OCI-LY7 (cell line): Measurements from ENCODE around the gene MAP10. TPM values are rescaled to one million over a fixed set of nuclear protein-coding genes. Genes with fewer than 3 reads are reported as not detected.

ENCODE experiments used
- BruUV-seq: library from RNA; stranded (reverse); fragments of 400-500 nt; replicated peaks from 2 replicates; lab custom pipeline; 2021; lab: Mats Ljungman, UMichigan
- CTCF ChIA-PET: fragments of 300-600 bp; sonication (Branson Sonifier 250); formaldehyde crosslinking; loops from one replicate; lab custom pipeline; 2022; ENCODE audit warnings: antibody characterized with exemption; ENCODE audit not compliant: unreplicated experiment; lab: Charles Lee
- POLR2A ChIA-PET: fragments of 300-600 bp; sonication (Branson Sonifier 250); formaldehyde crosslinking; loops from one replicate; lab custom pipeline; 2022; ENCODE audit warnings: antibody characterized with exemption; lab: Charles Lee
- DNase-seq: peaks from one replicate; pipeline ENCODE4 v3.0.0-alpha.2; 2015; ENCODE audit warnings: low spot score
- H2AFZ ChIP-seq: fragments of 200-600 bp; sonication (generic), shearing (Covaris generic); 2 replicates; pipeline ENCODE4 v1.6.1; 2014; ENCODE audit warnings: mild to moderate bottlenecking, antibody characterized with exemption, low read length, moderate library complexity
- H3K27ac ChIP-seq: fragments of 200-600 bp; sonication (generic); 2 replicates; pipeline ENCODE4 v1.5.1; 2014; ENCODE audit warnings: mixed run types, low read depth, mild to moderate bottlenecking, moderate library complexity, low read length, inconsistent platforms; ENCODE audit not compliant: poor library complexity, severe bottlenecking
- H3K36me3 ChIP-seq: fragments of 200-600 bp; sonication (generic); 2 replicates; pipeline ENCODE4 v1.6.1; 2014; ENCODE audit warnings: mild to moderate bottlenecking, antibody characterized with exemption, low read length, moderate library complexity, mixed read lengths; ENCODE audit not compliant: insufficient read depth
- H3K4me1 ChIP-seq: fragments of 200-600 bp; sonication (generic); 2 replicates; pipeline ENCODE4 v1.5.1; 2014; ENCODE audit warnings: mild to moderate bottlenecking, low read length; ENCODE audit not compliant: insufficient read depth, poor library complexity, severe bottlenecking
- H3K4me2 ChIP-seq: fragments of 200-600 bp; sonication (generic); 2 replicates; pipeline ENCODE4 v1.6.1; 2014; ENCODE audit warnings: mild to moderate bottlenecking, low read length
- H3K4me3 ChIP-seq: fragments of 200-600 bp; sonication (generic); 2 replicates; pipeline ENCODE4 v1.5.1; 2014; ENCODE audit warnings: mild to moderate bottlenecking, low read depth, low read length; ENCODE audit not compliant: poor library complexity, severe bottlenecking
- H3K79me2 ChIP-seq: fragments of 200-600 bp; sonication (generic); 2 replicates; pipeline ENCODE4 v1.6.1; 2016; ENCODE audit warnings: low read depth, mild to moderate bottlenecking, low read length, moderate library complexity, mixed read lengths; ENCODE audit not compliant: insufficient read depth
- H3K9me2 ChIP-seq: fragments of 200-600 bp; sonication (generic); 2 replicates; pipeline ENCODE4 v1.6.1; 2016; ENCODE audit warnings: mild to moderate bottlenecking, low read length, mixed read lengths; ENCODE audit not compliant: insufficient read depth
- H3K9me3 ChIP-seq: fragments of 200-600 bp; sonication (generic); 2 replicates; pipeline ENCODE4 v1.6.1; 2014; ENCODE audit warnings: mild to moderate bottlenecking, mixed run types, low read length, mixed read lengths
- H4K20me1 ChIP-seq: fragments of 200-600 bp; sonication (generic); 2 replicates; pipeline ENCODE4 v1.6.1; 2014; ENCODE audit warnings: mild to moderate bottlenecking, antibody characterized with exemption, low read length, moderate library complexity, mixed read lengths; ENCODE audit not compliant: insufficient read depth
- EZH2phosphoT487 ChIP-seq: fragments of 200-600 bp; sonication (generic); IDR thresholded peaks from 2 replicates; pipeline ENCODE4 v1.6.1; 2018; ENCODE audit warnings: low read depth, borderline replicate concordance, mild to moderate bottlenecking, mixed run types, antibody characterized with exemption, low read length, moderate library complexity, mixed read lengths
- intact Hi-C: fragments of 100-400 bp; cut with micrococcal nuclease; formaldehyde crosslinking; loops from one replicate; pipeline ENCODE4 v1.10.0; 2022; ENCODE audit not compliant: unreplicated experiment
- total RNA-seq, 2 experiments: library from RNA; depleted of rRNA in 1 of 2; stranded (reverse); fragments of >200 nt in 1 of 2; shearing (Covaris generic) in 1 of 2; gene quantifications; 2 replicates each; pipeline ENCODE4 v1.2.3, GENCODE V29; 2014 to 2022
- TF ChIP-seq, protein P1 (sequence below): fragments of 200-600 bp; sonication (generic); conservative IDR thresholded peaks from 2 replicates; pipeline ENCODE4 v1.5.1; 2014; ENCODE audit warnings: mild to moderate bottlenecking, antibody characterized with exemption, low read length, moderate library complexity, mixed read lengths

The MAP10 gene
- total RNA-seq, 2 experiments from 2014 or later: 1.6 to 4.9 TPM

DNA sequence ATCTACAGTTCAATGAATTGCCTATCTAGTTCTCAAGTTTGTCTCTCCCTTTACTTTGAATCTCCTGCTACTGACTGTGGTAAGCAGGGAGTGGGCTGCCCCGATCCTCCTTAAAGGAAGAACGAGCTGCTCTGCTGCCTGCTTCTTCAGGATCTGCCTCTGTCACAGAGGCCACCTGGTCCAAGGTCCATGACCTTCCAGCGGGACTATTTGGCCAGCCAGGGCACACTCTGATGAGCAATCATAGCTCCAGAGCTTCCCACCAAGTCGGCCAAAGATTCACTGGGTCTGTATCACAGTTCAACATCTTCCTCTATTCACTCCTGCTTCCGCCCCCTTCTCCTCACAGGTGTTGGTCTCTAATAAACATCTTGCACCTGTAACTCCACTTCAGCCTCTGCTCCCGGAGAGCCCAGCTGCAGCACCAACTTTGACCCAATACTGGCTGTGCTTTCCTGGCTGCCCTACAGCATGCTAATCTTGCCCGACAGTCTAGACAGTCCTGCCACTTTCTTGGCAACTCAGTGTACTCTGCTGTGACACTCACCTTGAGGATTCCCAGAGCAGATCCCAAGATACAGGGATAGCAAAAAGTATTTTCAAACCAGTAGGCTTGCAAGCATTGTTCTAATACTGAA is 16.9 kb upstream of the MAP10 start:
- H3K9me3 ChIP-seq: no peaks in the 10 kb centered on the region
- H4K20me1 ChIP-seq: no peaks in the 10 kb centered on the region
- H3K4me2 ChIP-seq: no peak overlapping the region
- no peaks in the 10 kb centered on the region for H3K4me1 ChIP-seq
- H3K36me3 ChIP-seq: no peaks in the 10 kb centered on the region
- no peak overlapping the region for H3K4me3 ChIP-seq
- ChIA-PET POLR2A (no interaction called here), CTCF (no interaction called here)
- no peak for DNase-seq
- H3K9me2 ChIP-seq: no peaks in the 10 kb centered on the region
- intact Hi-C loops: no loop called here
- no peak overlapping the region for H2AFZ ChIP-seq
- no TSS peak for BruUV-seq
- H3K79me2 ChIP-seq: no peaks in the 10 kb centered on the region
- H3K27ac ChIP-seq: no peak overlapping the region
- TF ChIP-seq, protein P1, sequence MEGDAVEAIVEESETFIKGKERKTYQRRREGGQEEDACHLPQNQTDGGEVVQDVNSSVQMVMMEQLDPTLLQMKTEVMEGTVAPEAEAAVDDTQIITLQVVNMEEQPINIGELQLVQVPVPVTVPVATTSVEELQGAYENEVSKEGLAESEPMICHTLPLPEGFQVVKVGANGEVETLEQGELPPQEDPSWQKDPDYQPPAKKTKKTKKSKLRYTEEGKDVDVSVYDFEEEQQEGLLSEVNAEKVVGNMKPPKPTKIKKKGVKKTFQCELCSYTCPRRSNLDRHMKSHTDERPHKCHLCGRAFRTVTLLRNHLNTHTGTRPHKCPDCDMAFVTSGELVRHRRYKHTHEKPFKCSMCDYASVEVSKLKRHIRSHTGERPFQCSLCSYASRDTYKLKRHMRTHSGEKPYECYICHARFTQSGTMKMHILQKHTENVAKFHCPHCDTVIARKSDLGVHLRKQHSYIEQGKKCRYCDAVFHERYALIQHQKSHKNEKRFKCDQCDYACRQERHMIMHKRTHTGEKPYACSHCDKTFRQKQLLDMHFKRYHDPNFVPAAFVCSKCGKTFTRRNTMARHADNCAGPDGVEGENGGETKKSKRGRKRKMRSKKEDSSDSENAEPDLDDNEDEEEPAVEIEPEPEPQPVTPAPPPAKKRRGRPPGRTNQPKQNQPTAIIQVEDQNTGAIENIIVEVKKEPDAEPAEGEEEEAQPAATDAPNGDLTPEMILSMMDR: no peak
- TF ChIP-seq EZH2phosphoT487: no peak

DNA sequence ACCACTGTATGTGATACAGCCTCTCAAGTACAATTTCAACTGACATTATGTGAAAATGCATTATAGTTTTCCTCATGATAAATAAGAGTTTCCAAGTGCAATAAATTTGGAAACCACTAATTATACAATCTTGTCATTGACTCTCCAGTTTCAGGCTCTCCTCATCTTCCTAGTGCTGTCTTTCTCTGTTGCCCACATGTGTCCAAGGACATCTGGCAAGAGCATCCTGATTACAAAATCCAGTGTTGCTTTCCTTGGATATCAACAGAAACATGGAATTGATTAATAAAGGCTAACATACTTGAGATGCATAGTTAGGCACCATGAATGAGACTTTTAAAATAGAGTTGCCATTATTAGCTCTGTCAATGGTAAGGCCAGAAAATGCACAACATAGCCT is 15.6 kb upstream of the MAP10 start:
- no peaks in the 10 kb centered on the region for H4K20me1 ChIP-seq
- no peaks in the 10 kb centered on the region for H3K9me2 ChIP-seq
- no peaks in the 10 kb centered on the region for H3K9me3 ChIP-seq
- ChIA-PET POLR2A (no interaction called here), CTCF (no interaction called here)
- no peak overlapping the region for H3K4me3 ChIP-seq
- no peak overlapping the region for H3K27ac ChIP-seq
- H3K4me1 ChIP-seq: no peaks in the 10 kb centered on the region
- no peak overlapping the region for H2AFZ ChIP-seq
- TF ChIP-seq, protein P1: no peak
- TF ChIP-seq EZH2phosphoT487: no peak
- H3K79me2 ChIP-seq: no peaks in the 10 kb centered on the region
- intact Hi-C loops: no loop called here
- BruUV-seq: no TSS peak
- H3K4me2 ChIP-seq: no peak overlapping the region
- H3K36me3 ChIP-seq: no peaks in the 10 kb centered on the region
- no peak for DNase-seq

DNA sequence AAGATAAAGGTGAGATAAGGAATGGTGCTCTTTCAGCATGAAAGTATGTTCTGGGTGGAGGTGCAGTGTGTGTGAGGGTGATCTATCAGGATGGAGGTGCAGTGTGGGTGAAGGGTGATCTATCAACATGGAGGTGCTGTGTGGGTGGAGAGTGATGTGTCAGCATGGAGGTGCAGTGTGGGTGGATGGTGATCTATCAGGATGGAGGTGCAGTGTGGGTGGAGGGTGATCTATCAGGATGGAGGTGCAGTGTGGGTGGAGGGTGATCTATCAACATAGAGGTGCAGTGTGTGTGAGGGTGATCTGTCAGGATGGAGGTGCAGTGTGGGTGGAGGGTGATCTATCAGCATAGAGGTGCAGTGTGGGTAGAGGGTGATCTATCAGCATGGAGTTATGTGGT is 12.3 kb upstream of the MAP10 start:
- TF ChIP-seq EZH2phosphoT487: no peak
- TF ChIP-seq, protein P1: no peak
- no peak for DNase-seq

More for the DNA sequence above, 12.3 kb upstream of the MAP10 start:
- CTCF ChIA-PET: no interaction called here
- H3K36me3 ChIP-seq: no peaks in the 10 kb centered on the region
- H3K9me3 ChIP-seq: no peaks in the 10 kb centered on the region
- no peak overlapping the region for H3K4me2 ChIP-seq
- H3K79me2 ChIP-seq: no peaks in the 10 kb centered on the region
- H3K9me2 ChIP-seq: no peaks in the 10 kb centered on the region
- H2AFZ ChIP-seq: no peak overlapping the region
- no peaks in the 10 kb centered on the region for H4K20me1 ChIP-seq
- H3K4me1 ChIP-seq: no peaks in the 10 kb centered on the region
- no peak overlapping the region for H3K4me3 ChIP-seq
- no TSS peak for BruUV-seq
- H3K27ac ChIP-seq: no peak overlapping the region
- POLR2A ChIA-PET: interaction anchor here (0.5 to 0.7 kb wide), 2 partner anchors 164 to 314 kb away, joined by 3 to 4 read pairs; no protein-coding TSS in a partner anchor
- intact Hi-C loops: no loop called here
